WERI-Rb-1 (cell line): ENCODE results near the gene DCAF12L2.

Source experiments
- DNase-seq: peaks from one replicate; pipeline ENCODE4 v3.0.0-alpha.2; 2020
- H3K27ac ChIP-seq: fragments of 250-450 bp; sonication (Bioruptor Pico); 2 replicates; pipeline ENCODE4 v1.5.1; 2020; ENCODE audit warnings: mild to moderate bottlenecking, moderate library complexity
- H3K27me3 ChIP-seq: fragments of 250-450 bp; sonication (Bioruptor Pico); 2 replicates; pipeline ENCODE4 v1.5.1; 2021; ENCODE audit warnings: mild to moderate bottlenecking, low read depth, moderate library complexity; ENCODE audit not compliant: insufficient read depth, severe bottlenecking
- H3K36me3 ChIP-seq: fragments of 250-450 bp; sonication (Bioruptor Pico); 2 replicates; pipeline ENCODE4 v1.5.1; 2020; ENCODE audit warnings: mild to moderate bottlenecking, moderate library complexity
- H3K4me3 ChIP-seq: 2 replicates; pipeline ENCODE4 v1.5.1; 2011; ENCODE audit warnings: low read depth, mild to moderate bottlenecking, control low read depth, low read length
- H3K9me3 ChIP-seq: fragments of 250-450 bp; sonication (Bioruptor Pico); 2 replicates; pipeline ENCODE4 v1.5.1; 2021; ENCODE audit warnings: mild to moderate bottlenecking, moderate library complexity; ENCODE audit not compliant: severe bottlenecking
- CTCF ChIP-seq: IDR thresholded peaks from 2 replicates; pipeline ENCODE4 v1.5.1; 2011; ENCODE audit warnings: low read depth, mild to moderate bottlenecking, control low read depth, inconsistent platforms, low read length

Gene DCAF12L2

GRCh38 chrX:126164689-126165400 lies 1.2 kb downstream of the DCAF12L2 start:
- no peak for TF ChIP-seq CTCF
- DNase-seq: no peak
- H3K4me3 ChIP-seq: no peak overlapping the region
- H3K27ac ChIP-seq: no peak overlapping the region
- peaks cover 43% of the 10 kb centered on the region for H3K27me3 ChIP-seq
- H3K9me3 ChIP-seq: no peaks in the 10 kb centered on the region
- H3K36me3 ChIP-seq: no peaks in the 10 kb centered on the region

- no peak for DNase-seq
- Histone ChIP-seq H3K36me3 (no peaks in the 10 kb centered on the region), H3K27ac (no peak overlapping the region), H3K9me3 (no peaks in the 10 kb centered on the region), H3K27me3 (peaks cover 43% of the 10 kb centered on the region), H3K4me3 (no peak overlapping the region)
- no peak for TF ChIP-seq CTCF
Observed at GRCh38 chrX:126164226-126164625, 1.9 kb downstream of the DCAF12L2 start.

GRCh38 chrX:126141014-126141413 lies 25.1 kb downstream of the DCAF12L2 start:
- Histone ChIP-seq H3K27ac (no peak overlapping the region), H3K27me3 (peaks cover 15% of the 10 kb centered on the region), H3K4me3 (no peak overlapping the region), H3K36me3 (no peaks in the 10 kb centered on the region), H3K9me3 (no peaks in the 10 kb centered on the region)
- TF ChIP-seq CTCF: no peak
- DNase-seq: no peak

- Histone ChIP-seq H3K4me3 (no peak overlapping the region), H3K27ac (no peak overlapping the region), H3K36me3 (no peaks in the 10 kb centered on the region), H3K27me3 (peaks cover 17% of the 10 kb centered on the region), H3K9me3 (no peaks in the 10 kb centered on the region)
- peak; percentile 53 for TF ChIP-seq CTCF
- no peak for DNase-seq
Observed at GRCh38 chrX:126137899-126138298, 28.2 kb downstream of the DCAF12L2 start.

GRCh38 chrX:126124721-126125120 lies 41.4 kb downstream of the DCAF12L2 start:
- TF ChIP-seq CTCF: no peak
- DNase-seq: no peak
- Histone ChIP-seq H3K4me3 (no peak overlapping the region), H3K36me3 (no peaks in the 10 kb centered on the region), H3K9me3 (no peaks in the 10 kb centered on the region), H3K27ac (no peak overlapping the region), H3K27me3 (peaks cover 10% of the 10 kb centered on the region)
